Smooth muscle cell (in vitro differentiated cells): ENCODE measurements around the gene SV2C. TPM values are rescaled to one million over a fixed set of nuclear protein-coding genes. Genes with fewer than 3 reads are reported as not detected.

Experiments used
- DNase-seq: peaks from one replicate; lab custom pipeline; 2025; ENCODE audit not compliant: unreplicated experiment; lab: John Stamatoyannopoulos, UW
- H2AFZ ChIP-seq: fragments of 200-600 bp; sonication (generic); 2 replicates; pipeline ENCODE4 v1.6.0; 2016; ENCODE audit warnings: antibody characterized with exemption, low read depth, mild to moderate bottlenecking
- H3F3A ChIP-seq: fragments of 200-600 bp; sonication (generic); 2 replicates; pipeline ENCODE4 v1.6.0; 2017; ENCODE audit warnings: antibody characterized with exemption, low read depth
- H3K27ac ChIP-seq: fragments of 200-600 bp; sonication (generic); 2 replicates; pipeline ENCODE4 v1.5.1; 2016; ENCODE audit warnings: low read depth, mild to moderate bottlenecking
- H3K27me3 ChIP-seq: fragments of 200-600 bp; sonication (generic); 2 replicates; pipeline ENCODE4 v1.6.1; 2016; ENCODE audit warnings: low read depth, mild to moderate bottlenecking
- H3K36me3 ChIP-seq: fragments of 200-600 bp; sonication (generic); 2 replicates; pipeline ENCODE4 v1.5.1; 2016; ENCODE audit warnings: low read depth
- H3K4me1 ChIP-seq: fragments of 200-600 bp; sonication (generic); 2 replicates; pipeline ENCODE4 v1.5.1; 2016; ENCODE audit warnings: low read depth
- H3K4me2 ChIP-seq: fragments of 200-600 bp; sonication (generic); 2 replicates; pipeline ENCODE4 v1.6.0; 2016; ENCODE audit warnings: mild to moderate bottlenecking
- H3K4me3 ChIP-seq: fragments of 200-600 bp; sonication (generic); 2 replicates; pipeline ENCODE4 v1.5.1; 2016; ENCODE audit warnings: mild to moderate bottlenecking
- H3K79me2 ChIP-seq: fragments of 200-600 bp; sonication (generic); 2 replicates; pipeline ENCODE4 v1.6.0; 2016; ENCODE audit warnings: low read depth, mild to moderate bottlenecking
- H3K9ac ChIP-seq: fragments of 200-600 bp; sonication (generic); 2 replicates; pipeline ENCODE4 v1.6.0; 2016; ENCODE audit warnings: low read depth
- H3K9me3 ChIP-seq: fragments of 200-600 bp; sonication (generic); replicated peaks from 2 replicates; pipeline ENCODE4 v1.5.1; 2016; ENCODE audit warnings: low read depth
- H4K20me1 ChIP-seq: fragments of 200-600 bp; sonication (generic); 2 replicates; pipeline ENCODE4 v1.6.0; 2016; ENCODE audit warnings: low read depth
- WGBS: methylation state at CpG from one replicate; pipeline ENCODE4 v1.1.7; 2016; ENCODE audit warnings: low lambda C conversion rate; 5-methylcytosine and 5-hydroxymethylcytosine counted together
- polyA plus RNA-seq: library from polyadenylated mRNA; unstranded; fragments of >200 nt; fragmentation: Nextera tagmentation; extraction: Ambion mirVana; gene quantifications from 2 replicates; pipeline ENCODE4 v1.2.1, GENCODE V29; 2016
- total RNA-seq: library from RNA; depleted of rRNA; stranded (reverse); fragments of >200 nt; gene quantifications from 2 replicates; pipeline ENCODE4 v1.2.3, GENCODE V29; 2014
- TF ChIP-seq, protein P1 (sequence below): fragments of 200-600 bp; sonication (generic); IDR thresholded peaks from 2 replicates; pipeline ENCODE4 v1.5.1; 2017; ENCODE audit warnings: borderline replicate concordance, mild to moderate bottlenecking, antibody characterized with exemption; ENCODE audit not compliant: insufficient read depth, poor library complexity, severe bottlenecking

SV2C gene
- total and polyA plus RNA-seq, 2 experiments from 2014 or later = not detected

DNA sequence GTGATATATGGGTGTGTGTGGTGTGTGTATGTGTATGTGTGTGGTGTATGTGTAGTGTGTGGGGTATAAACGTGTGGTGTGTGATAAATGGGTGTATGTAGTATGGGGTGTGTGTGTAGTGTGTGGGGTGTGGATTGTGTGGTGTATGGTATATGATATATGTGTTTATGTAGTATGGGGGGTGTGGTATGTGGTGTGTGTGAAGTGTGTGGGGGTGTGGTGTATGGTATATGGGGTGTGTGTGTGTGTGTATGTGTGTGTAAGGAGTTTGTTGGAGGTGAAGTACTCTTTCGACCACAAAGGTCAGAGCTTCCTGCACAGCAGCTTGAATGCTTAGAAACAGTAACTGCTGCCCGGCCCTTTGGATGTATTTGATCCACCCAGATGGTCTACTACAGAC, 174.7 kb downstream of the SV2C start:
- no peaks in the 10 kb centered on the region for H3K4me1 ChIP-seq
- H3K27me3 ChIP-seq = no peaks in the 10 kb centered on the region
- H3K36me3 ChIP-seq = no peaks in the 10 kb centered on the region
- H3K27ac ChIP-seq = no peak overlapping the region
- H3K9me3 ChIP-seq = no peaks in the 10 kb centered on the region
- 97% methylated on average over 3 of the region's 3 CpGs for WGBS
- no peak overlapping the region for H2AFZ ChIP-seq
- no peak overlapping the region for H3K9ac ChIP-seq
- no peaks in the 10 kb centered on the region for H3F3A ChIP-seq
- H4K20me1 ChIP-seq = no peaks in the 10 kb centered on the region
- no peak overlapping the region for H3K4me2 ChIP-seq
- no peaks in the 10 kb centered on the region for H3K79me2 ChIP-seq
- DNase-seq = no peak
- TF ChIP-seq, protein P1, sequence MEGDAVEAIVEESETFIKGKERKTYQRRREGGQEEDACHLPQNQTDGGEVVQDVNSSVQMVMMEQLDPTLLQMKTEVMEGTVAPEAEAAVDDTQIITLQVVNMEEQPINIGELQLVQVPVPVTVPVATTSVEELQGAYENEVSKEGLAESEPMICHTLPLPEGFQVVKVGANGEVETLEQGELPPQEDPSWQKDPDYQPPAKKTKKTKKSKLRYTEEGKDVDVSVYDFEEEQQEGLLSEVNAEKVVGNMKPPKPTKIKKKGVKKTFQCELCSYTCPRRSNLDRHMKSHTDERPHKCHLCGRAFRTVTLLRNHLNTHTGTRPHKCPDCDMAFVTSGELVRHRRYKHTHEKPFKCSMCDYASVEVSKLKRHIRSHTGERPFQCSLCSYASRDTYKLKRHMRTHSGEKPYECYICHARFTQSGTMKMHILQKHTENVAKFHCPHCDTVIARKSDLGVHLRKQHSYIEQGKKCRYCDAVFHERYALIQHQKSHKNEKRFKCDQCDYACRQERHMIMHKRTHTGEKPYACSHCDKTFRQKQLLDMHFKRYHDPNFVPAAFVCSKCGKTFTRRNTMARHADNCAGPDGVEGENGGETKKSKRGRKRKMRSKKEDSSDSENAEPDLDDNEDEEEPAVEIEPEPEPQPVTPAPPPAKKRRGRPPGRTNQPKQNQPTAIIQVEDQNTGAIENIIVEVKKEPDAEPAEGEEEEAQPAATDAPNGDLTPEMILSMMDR = no peak
- H3K4me3 ChIP-seq = no peak overlapping the region

DNA sequence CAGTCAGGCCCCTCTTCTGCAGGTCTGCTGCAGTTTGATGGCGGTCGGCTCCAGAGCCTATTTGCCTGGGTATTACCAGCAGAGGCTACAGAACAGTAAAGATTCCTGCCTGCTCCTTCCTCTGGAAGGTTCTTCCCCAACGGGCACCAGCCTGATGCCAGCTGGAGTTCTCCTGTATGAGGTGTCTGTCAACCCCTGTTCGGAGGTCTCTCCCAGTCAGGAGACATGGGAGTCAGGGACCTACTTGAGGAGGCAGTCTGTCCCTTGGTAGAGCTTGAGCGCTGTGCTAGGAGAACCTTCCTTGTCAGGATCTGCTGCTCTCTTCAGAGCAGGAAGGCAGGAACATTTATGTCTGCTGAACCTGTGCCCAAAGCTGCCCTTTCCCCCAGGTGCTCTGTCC, 181.5 kb downstream of the SV2C start:
- 83% methylated on average over 5 of the region's 5 CpGs for WGBS
- Histone ChIP-seq H3K27ac (no peak overlapping the region), H3K4me2 (no peak overlapping the region), H3K4me3 (no peak overlapping the region), H3K9me3 (no peaks in the 10 kb centered on the region), H3K4me1 (no peaks in the 10 kb centered on the region), H4K20me1 (no peaks in the 10 kb centered on the region), H3F3A (no peaks in the 10 kb centered on the region), H3K79me2 (no peaks in the 10 kb centered on the region), H3K27me3 (no peaks in the 10 kb centered on the region), H2AFZ (no peak overlapping the region), H3K36me3 (no peaks in the 10 kb centered on the region), H3K9ac (no peak overlapping the region)
- TF ChIP-seq, protein P1 = no peak
- DNase-seq = no peak

DNA sequence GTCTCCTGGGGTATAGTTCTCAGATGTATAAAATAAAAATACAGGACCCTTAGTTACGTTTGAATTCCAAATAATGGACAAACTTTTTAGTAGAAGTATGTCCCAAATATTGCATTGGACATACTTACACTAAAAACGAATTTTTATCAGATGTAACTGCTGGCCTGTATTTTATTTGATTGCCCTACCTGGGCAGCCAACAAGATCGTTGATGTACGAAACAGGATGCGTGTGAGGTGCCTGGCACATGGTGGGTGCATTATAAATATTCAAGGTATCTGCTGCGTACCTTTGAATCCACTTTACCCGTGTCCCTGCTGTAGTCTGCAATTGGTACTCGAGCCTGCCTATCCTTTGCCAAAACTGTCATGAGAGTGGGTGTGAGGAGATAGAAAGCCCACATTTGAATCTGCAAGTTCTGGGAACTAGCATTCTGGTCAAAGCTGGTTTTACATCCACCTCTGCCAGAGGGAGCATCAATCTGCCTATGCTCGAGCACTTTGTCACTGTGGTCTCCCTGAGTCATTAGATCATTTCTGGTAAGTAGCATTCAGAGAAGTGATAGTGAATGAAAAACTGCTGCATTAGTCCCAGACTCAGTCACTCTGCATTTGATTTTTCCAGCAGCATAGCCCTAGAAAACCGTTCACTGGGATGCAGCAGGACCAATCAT, 186.2 kb downstream of the SV2C start:
- Histone ChIP-seq H3K9me3 (no peaks in the 10 kb centered on the region), H3K27ac (peak overlapping the region; percentile 87), H3K4me1 (no peaks in the 10 kb centered on the region), H3K9ac (peak overlapping the region; percentile 63), H3K79me2 (no peaks in the 10 kb centered on the region), H3K4me3 (no peak overlapping the region), H3K36me3 (no peaks in the 10 kb centered on the region), H2AFZ (no peak overlapping the region), H3K27me3 (no peaks in the 10 kb centered on the region), H3F3A (no peaks in the 10 kb centered on the region), H4K20me1 (no peaks in the 10 kb centered on the region), H3K4me2 (peak overlapping the region; percentile 65)
- TF ChIP-seq, protein P1 = no peak
- WGBS = 66% methylated on average over 10 of the region's 10 CpGs
- no peak for DNase-seq
